CD4-positive, CD25-positive, alpha-beta regulatory T cell (primary cell): ENCODE measurements around the gene CAMK1D. TPM values are rescaled to one million over a fixed set of nuclear protein-coding genes. Genes with fewer than 3 reads are reported as not detected.
"Not testable (repeated sequence)": the region's sequence is repeated elsewhere in the genome, so short reads cannot be mapped to it uniquely, and the experiment has no call there.

Source experiments
- ATAC-seq, 2 donors: fragments of 150-1000 bp; cut with Tn5 transposase; one replicate each; pipeline ENCODE4 v1.10.0; 2021; ENCODE audit warnings: low read depth in 2 of 2, moderate number of reproducible peaks in 2 of 2, moderate library complexity in 1 of 2
- DNase-seq, 3 donors: peaks; one replicate each; pipeline versions ENCODE4 v3.0.0 to v3.0.0-alpha.2; 2012 to 2022; ENCODE audit warnings: mixed read lengths in 1 of 3
- H3K27ac ChIP-seq: one replicate; pipeline ENCODE4 v1.7.0; 2013; ENCODE audit warnings: mild to moderate bottlenecking, low read length; ENCODE audit not compliant: insufficient read depth, poor library complexity, severe bottlenecking
- H3K27me3 ChIP-seq: one replicate; pipeline ENCODE4 v1.7.0; 2013; ENCODE audit warnings: low read length; ENCODE audit not compliant: control insufficient read depth, insufficient read depth
- H3K36me3 ChIP-seq: one replicate; pipeline ENCODE4 v1.7.0; 2013; ENCODE audit warnings: mild to moderate bottlenecking, low read length, moderate library complexity; ENCODE audit not compliant: control insufficient read depth, insufficient read depth
- H3K4me1 ChIP-seq: 2 replicates; pipeline ENCODE4 v1.7.0; 2013; ENCODE audit warnings: mild to moderate bottlenecking, low read length; ENCODE audit not compliant: insufficient read depth, control insufficient read depth, poor library complexity, severe bottlenecking
- H3K4me3 ChIP-seq: one replicate; pipeline ENCODE4 v1.7.0; 2013; ENCODE audit warnings: low read depth, mild to moderate bottlenecking, low read length, moderate library complexity
- H3K9me3 ChIP-seq, 2 experiments: 1 replicate in 1 of 2; 2 replicates in 1 of 2; pipeline ENCODE4 v1.7.0; 2013; ENCODE audit warnings: low read length in 2 of 2, mild to moderate bottlenecking in 1 of 2, moderate library complexity in 1 of 2; ENCODE audit not compliant: control insufficient read depth in 2 of 2
- H3K27ac Mint-ChIP-seq, 3 donors: one replicate each; pipeline ENCODE4 v1.8.0; 2020 to 2022; ENCODE audit warnings: mild to moderate bottlenecking in 3 of 3, mixed read lengths in 3 of 3, moderate library complexity in 2 of 3
- H3K27me3 Mint-ChIP-seq: one replicate; pipeline ENCODE4 v1.8.0; 2022; ENCODE audit warnings: mild to moderate bottlenecking, mixed read lengths
- H3K36me3 Mint-ChIP-seq: one replicate; pipeline ENCODE4 v1.8.0; 2020; ENCODE audit warnings: mixed read lengths
- H3K4me1 Mint-ChIP-seq, 4 donors: one replicate each; pipeline ENCODE4 v1.8.0; 2020 to 2022; ENCODE audit warnings: mixed read lengths in 4 of 4, mild to moderate bottlenecking in 1 of 4
- H3K4me3 Mint-ChIP-seq, 4 donors: one replicate each; pipeline ENCODE4 v1.8.0; 2020 to 2022; ENCODE audit warnings: mild to moderate bottlenecking in 4 of 4, mixed read lengths in 4 of 4, moderate library complexity in 3 of 4
- H3K9me3 Mint-ChIP-seq, 7 donors: one replicate each; pipeline ENCODE4 v1.8.0; 2020 to 2022; ENCODE audit warnings: mixed read lengths in 7 of 7, mild to moderate bottlenecking in 3 of 7, moderate library complexity in 2 of 7
- polyA plus RNA-seq, 4 donors: library from polyadenylated mRNA; unstranded; fragments of 300-500 nt; fragmentation: Illumina TruSeq; gene quantifications; one replicate each; pipeline ENCODE4 v1.2.3, GENCODE V29; 2021
- total RNA-seq: library from RNA; stranded (reverse); gene quantifications from one replicate; pipeline ENCODE4 v1.2.3, GENCODE V29; 2022

The CAMK1D gene
- total and polyA plus RNA-seq, 5 donors from 2014 or later: 4.4 to 25.3 (median 5.2) TPM

- H3K4me1 Mint-ChIP-seq: peaks cover 0 to 5% (median 3%) of the 10 kb centered on the region in 4 donors
- no peaks in the 10 kb centered on the region for H3K36me3 ChIP-seq
- H3K4me1 ChIP-seq: no peaks in the 10 kb centered on the region
- ATAC-seq: no peak
- H3K27ac Mint-ChIP-seq: no peak overlapping the region
- no peak for DNase-seq
- no peak overlapping the region for H3K4me3 ChIP-seq
- no peaks in the 10 kb centered on the region for H3K9me3 Mint-ChIP-seq
- no peak overlapping the region for H3K4me3 Mint-ChIP-seq
- no peaks in the 10 kb centered on the region for H3K27me3 Mint-ChIP-seq
- no peaks in the 10 kb centered on the region for H3K9me3 ChIP-seq
- H3K36me3 Mint-ChIP-seq: peaks cover 31% of the 10 kb centered on the region
- no peaks in the 10 kb centered on the region for H3K27me3 ChIP-seq
- H3K27ac ChIP-seq: no peak overlapping the region
Observed at GRCh38 chr10:12801214-12802087, 452.1 kb downstream of the CAMK1D start.

GRCh38 chr10:12803776-12804175, 454.4 kb downstream of the CAMK1D start:
- peaks cover 34% of the 10 kb centered on the region for H3K36me3 Mint-ChIP-seq
- ATAC-seq (no peak), DNase-seq (no peak)
- no peaks in the 10 kb centered on the region for H3K9me3 Mint-ChIP-seq
- Histone ChIP-seq H3K4me3 (no peak overlapping the region), H3K27me3 (no peaks in the 10 kb centered on the region), H3K4me1 (no peaks in the 10 kb centered on the region), H3K27ac (no peak overlapping the region), H3K9me3 (no peaks in the 10 kb centered on the region), H3K36me3 (no peaks in the 10 kb centered on the region)
- no peak overlapping the region for H3K4me3 Mint-ChIP-seq
- no peak overlapping the region for H3K27ac Mint-ChIP-seq
- H3K27me3 Mint-ChIP-seq: no peaks in the 10 kb centered on the region
- H3K4me1 Mint-ChIP-seq: peaks cover 0 to 5% (median 3%) of the 10 kb centered on the region in 4 donors

- Mint-ChIP-seq H3K36me3 (peaks cover 28% of the 10 kb centered on the region), H3K4me3 (no peak overlapping the region)
- no peak for ATAC-seq
Observed at GRCh38 chr10:12806228-12807095, 457.1 kb downstream of the CAMK1D start.

GRCh38 chr10:12807096-12807755, 457.9 kb downstream of the CAMK1D start:
- H3K4me1 Mint-ChIP-seq: peaks cover 0 to 3% (median 1%) of the 10 kb centered on the region in 4 donors
- no peak overlapping the region for H3K27ac ChIP-seq
- peaks cover 0 to 2% (median 0%) of the 10 kb centered on the region in 7 donors for H3K9me3 Mint-ChIP-seq
- H3K27me3 Mint-ChIP-seq: no peaks in the 10 kb centered on the region
- H3K4me3 ChIP-seq: no peak overlapping the region
- ATAC-seq (no peak), DNase-seq (no peak)
- peak overlapping the region in 1 of 3 donors; percentile 80 for H3K27ac Mint-ChIP-seq
- H3K4me3 Mint-ChIP-seq: no peak overlapping the region
- no peaks in the 10 kb centered on the region for H3K36me3 ChIP-seq
- peaks cover 31% of the 10 kb centered on the region for H3K36me3 Mint-ChIP-seq
- no peaks in the 10 kb centered on the region for H3K4me1 ChIP-seq
- no peaks in the 10 kb centered on the region for H3K9me3 ChIP-seq
- no peaks in the 10 kb centered on the region for H3K27me3 ChIP-seq

More at GRCh38 chr10:12806228-12807095, 457.1 kb downstream of the CAMK1D start:
- Histone ChIP-seq H3K27me3 (no peaks in the 10 kb centered on the region), H3K27ac (no peak overlapping the region), H3K4me3 (no peak overlapping the region), H3K9me3 (no peaks in the 10 kb centered on the region), H3K36me3 (no peaks in the 10 kb centered on the region), H3K4me1 (no peaks in the 10 kb centered on the region)
- no peak for DNase-seq
- Mint-ChIP-seq H3K9me3 (peaks cover 0 to 2% (median 0%) of the 10 kb centered on the region in 7 donors), H3K4me1 (peaks cover 0 to 3% (median 2%) of the 10 kb centered on the region in 4 donors), H3K27me3 (no peaks in the 10 kb centered on the region), H3K27ac (peak overlapping the region in 1 of 3 donors; percentile 80)

GRCh38 chr10:12808014-12808613, 458.8 kb downstream of the CAMK1D start:
- H3K27me3 Mint-ChIP-seq: no peaks in the 10 kb centered on the region
- Histone ChIP-seq H3K36me3 (no peaks in the 10 kb centered on the region), H3K27me3 (no peaks in the 10 kb centered on the region), H3K9me3 (no peaks in the 10 kb centered on the region), H3K4me1 (no peaks in the 10 kb centered on the region), H3K4me3 (no peak overlapping the region), H3K27ac (no peak overlapping the region)
- no peak overlapping the region for H3K27ac Mint-ChIP-seq
- ATAC-seq (no peak), DNase-seq (no peak)
- H3K4me1 Mint-ChIP-seq: peaks cover 0 to 3% (median 1%) of the 10 kb centered on the region in 4 donors
- H3K4me3 Mint-ChIP-seq: no peak overlapping the region
- peaks cover 0 to 3% (median 1%) of the 10 kb centered on the region in 7 donors for H3K9me3 Mint-ChIP-seq
- H3K36me3 Mint-ChIP-seq: peaks cover 33% of the 10 kb centered on the region

GRCh38 chr10:12810046-12810445, 460.7 kb downstream of the CAMK1D start:
- H3K27me3 Mint-ChIP-seq, H3K4me1 Mint-ChIP-seq, DNase-seq, ATAC-seq, H3K4me3 Mint-ChIP-seq, H3K27me3 ChIP-seq, H3K4me3 ChIP-seq, H3K27ac ChIP-seq, H3K27ac Mint-ChIP-seq, H3K9me3 ChIP-seq, H3K4me1 ChIP-seq: not testable (repeated sequence)
- peaks cover 50% of the 10 kb centered on the region for H3K36me3 Mint-ChIP-seq
- peaks cover 11% of the 10 kb centered on the region for H3K36me3 ChIP-seq
- H3K9me3 Mint-ChIP-seq: peaks cover 0 to 12% (median 6%) of the 10 kb centered on the region in 7 donors

- ATAC-seq (no peak), DNase-seq (no peak)
- Mint-ChIP-seq H3K36me3 (peaks cover 61% of the 10 kb centered on the region), H3K27ac (no peak overlapping the region), H3K4me1 (no peaks in the 10 kb centered on the region), H3K27me3 (no peaks in the 10 kb centered on the region), H3K4me3 (no peak overlapping the region), H3K9me3 (peaks cover 0 to 12% (median 6%) of the 10 kb centered on the region in 7 donors)
- Histone ChIP-seq H3K27me3 (no peaks in the 10 kb centered on the region), H3K4me1 (no peaks in the 10 kb centered on the region), H3K9me3 (peaks cover 0 to 3% of the 10 kb centered on the region in 2 experiments), H3K4me3 (no peak overlapping the region), H3K36me3 (peaks cover 17% of the 10 kb centered on the region), H3K27ac (no peak overlapping the region)
Observed at GRCh38 chr10:12811826-12812225, 462.5 kb downstream of the CAMK1D start.
